HEK293T (cell line): ENCODE results near the gene DNLZ.
"Not testable (repeated sequence)": the region's sequence is repeated elsewhere in the genome, so short reads cannot be mapped to it uniquely, and the experiment has no call there.

Source experiments
- CTCF ChIA-PET: fragments of 350-600 bp; formaldehyde crosslinking; extraction: SDS; loops from one replicate; lab custom pipeline; 2021; ENCODE audit warnings: antibody characterized with exemption, inconsistent platforms; lab: Yijun Ruan, JAX
- POLR2A ChIA-PET: fragments of 350-600 bp; formaldehyde crosslinking; extraction: SDS; loops from one replicate; lab custom pipeline; 2020; ENCODE audit warnings: antibody characterized with exemption, inconsistent platforms; lab: Yijun Ruan, JAX
- DNase-seq: peaks from one replicate; pipeline ENCODE4 v3.0.0; 2012; ENCODE audit warnings: mixed read lengths; ENCODE audit errors: extremely low spot score
- ARNT ChIP-seq: fragments of 450-650 bp; IDR thresholded peaks from 2 replicates; pipeline ENCODE4 v1.6.1; 2017; ENCODE audit warnings: mild to moderate bottlenecking
- BHLHE40 ChIP-seq: fragments of 450-650 bp; IDR thresholded peaks from 2 replicates; pipeline ENCODE4 v1.6.1; 2016; ENCODE audit warnings: mild to moderate bottlenecking, moderate library complexity, borderline replicate concordance
- CTBP1 ChIP-seq: fragments of 450-650 bp; IDR thresholded peaks from 2 replicates; pipeline ENCODE4 v1.6.1; 2016; ENCODE audit warnings: borderline replicate concordance
- ELF4 ChIP-seq: fragments of 450-650 bp; IDR thresholded peaks from 2 replicates; pipeline ENCODE4 v1.6.1; 2017; ENCODE audit warnings: antibody characterized with exemption
- FOXA1 ChIP-seq: fragments of 450-650 bp; IDR thresholded peaks from 2 replicates; pipeline ENCODE4 v1.6.1; 2016; ENCODE audit warnings: mild to moderate bottlenecking
- FOXK2 ChIP-seq: fragments of 450-650 bp; IDR thresholded peaks from 2 replicates; pipeline ENCODE4 v1.6.1; 2016; ENCODE audit warnings: mild to moderate bottlenecking
- FOXM1 ChIP-seq: fragments of 450-650 bp; IDR thresholded peaks from 2 replicates; pipeline ENCODE4 v1.6.1; 2017; ENCODE audit warnings: mild to moderate bottlenecking, borderline replicate concordance
- HDGF ChIP-seq: fragments of 450-650 bp; IDR thresholded peaks from 2 replicates; pipeline ENCODE4 v1.6.1; 2017; ENCODE audit warnings: antibody characterized with exemption, borderline replicate concordance
- L3MBTL2 ChIP-seq: fragments of 450-650 bp; conservative IDR thresholded peaks from 2 replicates; pipeline ENCODE4 v1.6.1; 2016; ENCODE audit warnings: mild to moderate bottlenecking
- LEF1 ChIP-seq: fragments of 450-650 bp; IDR thresholded peaks from 2 replicates; pipeline ENCODE4 v1.6.1; 2017; ENCODE audit warnings: mild to moderate bottlenecking, borderline replicate concordance
- NFRKB ChIP-seq: fragments of 450-650 bp; IDR thresholded peaks from 2 replicates; pipeline ENCODE4 v1.6.1; 2016; ENCODE audit warnings: mild to moderate bottlenecking, moderate library complexity
- PKNOX1 ChIP-seq: fragments of 450-650 bp; IDR thresholded peaks from 2 replicates; pipeline ENCODE4 v1.6.1; 2016
- SP1 ChIP-seq: fragments of 450-650 bp; IDR thresholded peaks from 2 replicates; pipeline ENCODE4 v1.6.1; 2017
- SUZ12 ChIP-seq: fragments of 450-650 bp; IDR thresholded peaks from 2 replicates; pipeline ENCODE4 v1.6.1; 2016; ENCODE audit warnings: mild to moderate bottlenecking
- TARDBP ChIP-seq: fragments of 450-650 bp; IDR thresholded peaks from 2 replicates; pipeline ENCODE4 v1.6.1; 2016
- ZNF384 ChIP-seq: fragments of 450-650 bp; IDR thresholded peaks from 2 replicates; pipeline ENCODE4 v1.6.1; 2016

The DNLZ gene

GRCh38 chr9:136353757-136354488 lies 9.6 kb downstream of the DNLZ start:
- CTCF ChIA-PET: interaction anchor here (0.6 to 0.8 kb wide), 2 partner anchors 10 to 13 kb away, joined by 3 read pairs; partner anchors contain the start of gene DNLZ

GRCh38 chr9:136353088-136353487 lies 10.5 kb downstream of the DNLZ start:
- no peak for DNase-seq
- ChIA-PET CTCF (no interaction called here), POLR2A (no interaction called here)
- TF ChIP-seq L3MBTL2 (no peak), BHLHE40 (no peak), FOXA1 (no peak), NFRKB (no peak)

More at GRCh38 chr9:136353757-136354488, 9.6 kb downstream of the DNLZ start:
- no peak for TF ChIP-seq FOXM1
- TF ChIP-seq ELF4: no peak
- no peak for TF ChIP-seq SP1
- no peak for TF ChIP-seq ARNT
- no peak for TF ChIP-seq FOXA1
- no peak for TF ChIP-seq SUZ12
- POLR2A ChIA-PET: interaction anchor here (0.7 to 1.3 kb wide), 2 partner anchors 8 to 10 kb away, joined by 3 read pairs; no protein-coding TSS in a partner anchor
- DNase-seq: no peak

GRCh38 chr9:136352682-136353081 lies 10.9 kb downstream of the DNLZ start:
- CTCF ChIA-PET: no interaction called here
- TF ChIP-seq SP1: no peak
- no peak for TF ChIP-seq L3MBTL2
- no peak for DNase-seq
- POLR2A ChIA-PET: no interaction called here

GRCh38 chr9:136351868-136352267 lies 11.7 kb downstream of the DNLZ start:
- DNase-seq, POLR2A ChIA-PET, CTCF ChIA-PET: not testable (repeated sequence)

- no peak for DNase-seq
- TF ChIP-seq ARNT: no peak
- no peak for TF ChIP-seq TARDBP
- TF ChIP-seq CTBP1: no peak
- TF ChIP-seq FOXK2: no peak
- TF ChIP-seq SUZ12: no peak
- TF ChIP-seq SP1: no peak
- TF ChIP-seq ZNF384: no peak
- TF ChIP-seq BHLHE40: no peak
- no peak for TF ChIP-seq FOXA1
- no peak for TF ChIP-seq PKNOX1
- no peak for TF ChIP-seq NFRKB
- no peak for TF ChIP-seq L3MBTL2
- ChIA-PET CTCF (no interaction called here), POLR2A (no interaction called here)
These were observed 12.2 kb downstream of the DNLZ start for GRCh38 chr9:136351252-136351800.

- ChIA-PET POLR2A (interaction anchor here (2.1 kb wide), 1 partner anchor 13 kb away, joined by 6 read pairs; no protein-coding TSS in a partner anchor), CTCF (no interaction called here)
- TF ChIP-seq NFRKB (no peak), LEF1 (no peak), SP1 (no peak), L3MBTL2 (no peak)
- no peak for DNase-seq
These were observed 14.0 kb downstream of the DNLZ start for GRCh38 chr9:136349546-136349945.

- CTCF ChIA-PET: no interaction called here
- no peak for TF ChIP-seq FOXA1
- no peak for TF ChIP-seq HDGF
- no peak for TF ChIP-seq ZNF384
- no peak for TF ChIP-seq LEF1
- no peak for TF ChIP-seq FOXK2
- TF ChIP-seq TARDBP: no peak
- TF ChIP-seq ARNT: no peak
- no peak for TF ChIP-seq FOXM1
- DNase-seq: no peak
- POLR2A ChIA-PET: interaction anchor here (2.1 kb wide), 1 partner anchor 14 kb away, joined by 6 read pairs; no protein-coding TSS in a partner anchor
These were observed 14.9 kb downstream of the DNLZ start for GRCh38 chr9:136348691-136349090.

GRCh38 chr9:136347472-136348256 lies 15.9 kb downstream of the DNLZ start:
- CTCF ChIA-PET: no interaction called here
- no peak for DNase-seq
- TF ChIP-seq ELF4 (no peak), BHLHE40 (no peak)
- POLR2A ChIA-PET: interaction anchor here (1.8 to 2.1 kb wide), 2 partner anchors 15 kb away, joined by 6 read pairs; partner anchors contain the start of gene DNLZ
